Dendritic cell treated with granulocyte-macrophage colony-stimulating factor and Interleukin-4, amounts not matched to agents 40 ng/mL and 50 ng/mL, for 4 days (primary cell): ENCODE data around the gene ATP1A1.

Source experiments
- H3K27ac Mint-ChIP-seq: one replicate; pipeline ENCODE4 v1.8.0; 2022; ENCODE audit warnings: mild to moderate bottlenecking, mixed read lengths
- H3K27me3 Mint-ChIP-seq: one replicate; pipeline ENCODE4 v1.8.0; 2022; ENCODE audit warnings: mild to moderate bottlenecking, mixed read lengths
- H3K36me3 Mint-ChIP-seq: one replicate; pipeline ENCODE4 v1.8.0; 2022; ENCODE audit warnings: low read depth, mixed read lengths
- H3K4me1 Mint-ChIP-seq: one replicate; pipeline ENCODE4 v1.8.0; 2022; ENCODE audit warnings: low read depth, mixed read lengths
- H3K4me3 Mint-ChIP-seq: one replicate; pipeline ENCODE4 v1.8.0; 2022; ENCODE audit warnings: mild to moderate bottlenecking, moderate library complexity, mixed read lengths
- H3K9me3 Mint-ChIP-seq: one replicate; pipeline ENCODE4 v1.8.0; 2022; ENCODE audit warnings: mixed read lengths
- intact Hi-C: fragments of 100-400 bp; cut with micrococcal nuclease; formaldehyde crosslinking; loops from one replicate; pipeline ENCODE4 v1.15.0; 2022

ATP1A1 gene

DNA sequence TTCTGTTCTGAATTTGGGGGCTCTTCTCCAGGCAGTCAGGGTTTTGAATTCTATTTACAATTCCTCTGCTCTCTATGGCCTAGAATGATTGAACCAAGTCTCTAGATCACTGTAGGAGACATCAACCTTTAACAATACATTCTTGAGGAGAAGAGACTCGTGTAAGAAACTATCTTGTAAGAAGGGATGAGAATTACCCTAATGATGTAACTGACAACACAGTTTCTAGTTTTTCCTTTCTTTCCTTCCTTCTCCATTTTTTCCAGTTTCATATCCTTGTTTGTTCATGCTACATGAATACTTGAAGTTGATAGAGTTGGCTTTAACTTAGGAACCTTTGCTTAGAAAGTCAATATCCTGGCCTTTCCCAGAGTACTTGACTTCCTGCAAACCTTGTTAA is 1.3 kb upstream of the ATP1A1 start:
- Mint-ChIP-seq H3K4me1 (peaks cover 45% of the 10 kb centered on the region), H3K27ac (no peak overlapping the region), H3K4me3 (no peak overlapping the region), H3K9me3 (no peaks in the 10 kb centered on the region), H3K27me3 (peaks cover 11% of the 10 kb centered on the region), H3K36me3 (peaks cover 14% of the 10 kb centered on the region)
- intact Hi-C loops, result no loop called here

DNA sequence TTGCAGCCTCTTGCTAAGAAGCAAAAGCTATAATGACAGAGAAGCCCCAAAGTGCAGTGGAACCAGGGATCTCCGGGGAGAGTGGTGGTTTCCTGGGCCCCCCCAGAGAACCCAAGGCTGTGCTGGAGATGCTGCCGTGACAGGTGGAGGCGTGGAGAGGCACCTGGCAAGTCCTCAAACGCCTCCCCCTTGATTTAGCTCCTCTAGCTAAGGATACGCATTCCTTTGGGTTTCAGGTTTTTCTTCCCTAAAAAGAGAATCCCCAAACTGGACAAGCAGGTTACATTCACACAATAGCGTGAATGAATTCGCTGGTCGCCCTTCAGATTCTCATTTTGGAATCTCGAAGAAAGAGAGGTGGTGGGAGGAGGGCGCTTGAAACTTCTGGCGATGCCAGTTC is 853 bp upstream of the ATP1A1 start:
- Mint-ChIP-seq H3K27me3 (peaks cover 11% of the 10 kb centered on the region), H3K4me1 (peaks cover 46% of the 10 kb centered on the region), H3K4me3 (peak overlapping the region; percentile 88), H3K27ac (peak overlapping the region; percentile 94), H3K9me3 (no peaks in the 10 kb centered on the region), H3K36me3 (peaks cover 14% of the 10 kb centered on the region)
- intact Hi-C loops, result no loop called here

DNA sequence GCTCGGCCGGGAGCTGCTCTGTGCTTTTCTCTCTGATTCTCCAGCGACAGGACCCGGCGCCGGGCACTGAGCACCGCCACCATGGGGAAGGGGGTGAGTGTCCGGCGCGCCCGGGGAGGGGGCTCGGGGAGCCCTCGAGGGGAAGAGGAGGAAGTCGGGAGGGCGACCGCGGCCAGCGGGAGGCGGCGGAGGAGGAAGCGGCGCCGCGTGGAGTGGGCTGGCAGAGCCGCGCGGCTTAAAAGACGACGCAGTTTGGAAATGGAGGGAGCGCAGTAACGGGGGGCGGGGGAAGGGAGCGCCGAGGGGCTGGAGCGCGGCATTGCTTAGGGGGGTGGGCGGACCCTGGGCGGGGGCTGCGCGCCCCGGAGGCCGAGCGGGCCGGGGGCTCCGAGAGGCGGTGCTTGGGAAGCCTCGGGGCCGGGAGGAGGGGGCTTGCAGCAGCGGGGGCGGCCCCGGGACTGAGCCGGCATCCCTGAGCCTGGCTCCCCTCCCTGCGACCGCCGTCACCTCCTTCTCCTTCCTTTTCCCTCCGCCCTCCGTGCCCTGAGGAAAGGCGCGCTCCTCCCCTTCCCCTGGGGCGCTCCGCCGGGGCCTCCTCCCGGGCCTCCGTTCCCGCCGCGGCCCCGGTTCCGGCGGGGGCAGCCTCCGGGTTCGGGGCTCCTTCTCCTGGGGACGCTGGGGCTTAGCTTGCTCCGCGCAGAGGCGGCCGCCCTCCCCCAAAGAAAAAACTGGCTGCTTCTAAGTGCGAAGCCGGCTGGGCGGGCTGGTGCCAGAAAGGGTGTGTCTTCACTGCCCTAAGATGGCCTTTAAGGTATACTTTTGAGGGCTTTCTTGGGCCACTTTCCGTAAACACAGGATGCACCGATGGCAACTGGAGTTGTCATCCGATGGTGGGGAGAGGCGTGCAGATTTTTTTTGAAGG is 648 bp downstream of the ATP1A1 start:
- Mint-ChIP-seq H3K36me3 (peaks cover 14% of the 10 kb centered on the region), H3K4me1 (peaks cover 56% of the 10 kb centered on the region), H3K27me3 (peaks cover 8% of the 10 kb centered on the region), H3K9me3 (no peaks in the 10 kb centered on the region), H3K4me3 (peak overlapping the region; percentile 88), H3K27ac (peak overlapping the region; percentile 94)
- intact Hi-C loops, result no loop called here

DNA sequence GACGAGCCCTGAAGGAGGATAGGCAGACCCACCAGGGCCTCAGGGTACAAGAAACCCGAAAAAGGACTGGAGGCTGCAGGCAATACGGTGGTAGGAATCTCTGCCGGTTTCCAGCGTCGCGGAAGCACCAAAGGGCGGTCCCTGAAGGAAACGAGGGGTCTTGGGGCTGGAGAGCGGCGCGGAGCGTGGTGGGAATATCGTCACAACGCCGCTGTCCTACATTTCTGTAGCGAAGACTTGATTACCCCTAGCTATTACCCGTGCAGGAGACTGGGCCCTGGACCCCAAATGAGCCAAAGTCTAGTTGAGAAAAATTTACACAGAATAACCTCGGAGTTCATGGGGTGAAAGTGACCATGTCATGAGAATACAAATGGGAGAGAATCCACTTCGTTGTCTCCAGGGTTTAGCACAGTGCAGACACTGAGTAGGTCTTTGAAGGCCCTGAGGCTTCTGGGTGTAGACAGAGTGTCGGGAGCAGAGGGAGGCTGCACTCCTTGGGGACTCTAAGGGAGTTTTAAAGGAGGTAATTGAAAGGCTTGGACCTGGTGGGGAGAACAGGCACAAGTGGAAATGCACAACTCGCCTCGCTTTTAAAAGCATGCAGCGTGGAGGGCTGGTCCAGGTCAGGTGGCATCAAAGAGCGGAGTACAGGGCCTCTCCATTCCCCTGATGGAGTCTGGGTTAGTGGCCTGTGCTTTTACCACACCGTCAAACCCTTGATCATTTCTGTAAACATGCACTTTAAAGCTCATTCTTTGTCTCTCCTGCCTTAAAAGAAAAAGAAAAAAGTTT is 1.5 kb downstream of the ATP1A1 start:
- H3K27ac Mint-ChIP-seq, result peak overlapping the region; percentile 94
- intact Hi-C loops, result loop anchor here (5.0 kb wide), 1 partner anchor 123 kb away; no protein-coding TSS in a partner anchor
- H3K9me3 Mint-ChIP-seq, result no peaks in the 10 kb centered on the region
- peaks cover 14% of the 10 kb centered on the region for H3K36me3 Mint-ChIP-seq
- peaks cover 64% of the 10 kb centered on the region for H3K4me1 Mint-ChIP-seq
- H3K27me3 Mint-ChIP-seq, result peaks cover 4% of the 10 kb centered on the region
- peak overlapping the region; percentile 88 for H3K4me3 Mint-ChIP-seq

DNA sequence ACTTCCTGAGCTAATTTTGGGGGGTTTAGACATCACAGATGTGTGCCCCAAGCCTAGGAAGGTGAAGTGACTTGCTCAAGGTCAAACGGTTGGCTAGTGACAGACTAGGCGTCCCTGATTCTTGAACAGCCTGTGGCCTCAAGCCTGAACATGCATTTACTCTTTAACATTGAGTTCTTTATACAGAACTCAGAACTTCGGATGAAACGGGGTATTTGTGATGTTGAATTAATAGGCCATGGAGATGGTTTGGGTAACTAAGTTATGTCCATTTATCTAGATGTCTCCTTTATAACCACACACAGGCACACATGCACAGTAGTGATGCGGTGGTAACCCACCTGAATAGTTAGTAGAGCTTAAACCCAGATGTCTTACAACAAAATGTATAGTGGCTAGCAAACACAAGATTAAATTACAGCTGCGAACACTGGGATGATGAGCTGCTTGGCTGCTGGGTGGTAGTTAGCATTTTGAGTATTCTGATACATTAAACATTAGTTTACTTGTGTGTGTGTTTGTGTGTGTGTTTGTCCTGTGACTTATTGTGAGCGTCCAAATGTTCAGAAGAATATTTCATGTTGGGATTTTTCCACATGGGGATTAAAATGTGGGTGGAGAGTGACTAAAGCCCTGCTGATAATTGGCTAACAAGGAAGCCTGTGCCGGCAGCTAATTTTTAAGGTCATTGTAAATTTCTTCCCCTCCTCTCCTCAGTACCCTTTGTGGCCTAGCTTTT is 2.3 kb downstream of the ATP1A1 start:
- intact Hi-C loops, result loop anchor here (5.0 kb wide), 1 partner anchor 122 kb away; no protein-coding TSS in a partner anchor
- Mint-ChIP-seq H3K4me3 (peak overlapping the region; percentile 88), H3K9me3 (no peaks in the 10 kb centered on the region), H3K36me3 (peaks cover 14% of the 10 kb centered on the region), H3K4me1 (peaks cover 68% of the 10 kb centered on the region), H3K27me3 (no peaks in the 10 kb centered on the region), H3K27ac (peak overlapping the region; percentile 94)

DNA sequence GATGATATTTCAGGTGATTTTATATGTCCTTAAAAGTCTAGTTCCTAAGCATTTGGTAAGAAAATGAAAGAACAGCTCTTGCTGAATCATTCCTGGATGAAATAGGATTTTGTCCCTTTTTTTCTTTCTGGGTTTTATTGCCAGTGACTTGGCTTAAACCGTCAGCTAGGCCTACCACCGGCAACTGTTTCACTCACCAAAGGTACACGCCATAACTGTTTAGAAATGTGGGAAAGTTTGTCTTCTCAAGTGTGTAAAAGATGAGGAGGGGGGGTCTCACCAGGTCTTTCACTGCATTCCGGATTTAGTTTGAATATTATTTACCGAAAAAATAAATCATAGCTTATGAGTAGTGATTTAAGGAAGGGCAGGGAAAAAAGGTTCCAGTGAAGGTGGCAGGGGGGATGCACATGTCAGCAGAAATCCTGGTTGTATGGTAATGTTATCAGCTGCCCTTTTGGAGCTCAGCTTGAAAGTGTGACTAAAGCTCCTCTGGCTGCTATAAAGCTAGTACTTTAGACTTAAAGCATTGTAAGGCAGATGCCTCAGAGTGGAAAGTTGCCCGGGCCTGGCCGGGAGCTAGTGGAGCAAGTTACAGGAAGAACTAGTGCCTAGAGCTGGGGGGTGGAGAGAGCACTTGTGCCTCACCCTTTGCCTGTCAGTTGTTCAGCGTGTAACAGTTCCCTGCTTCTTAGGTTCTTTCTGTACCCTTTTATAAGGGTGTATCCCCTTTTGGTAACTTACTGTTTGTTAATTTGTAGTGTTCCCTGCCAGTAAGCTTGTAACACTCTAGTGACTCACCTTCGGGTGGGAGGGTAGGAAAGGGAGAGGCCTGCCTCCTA is 3.1 kb downstream of the ATP1A1 start:
- Mint-ChIP-seq H3K36me3 (peaks cover 14% of the 10 kb centered on the region), H3K27ac (peak overlapping the region; percentile 37), H3K4me1 (peaks cover 76% of the 10 kb centered on the region), H3K4me3 (no peak overlapping the region), H3K27me3 (no peaks in the 10 kb centered on the region), H3K9me3 (no peaks in the 10 kb centered on the region)
- intact Hi-C loops, result loop anchor here (5.0 kb wide), 1 partner anchor 121 kb away; no protein-coding TSS in a partner anchor

DNA sequence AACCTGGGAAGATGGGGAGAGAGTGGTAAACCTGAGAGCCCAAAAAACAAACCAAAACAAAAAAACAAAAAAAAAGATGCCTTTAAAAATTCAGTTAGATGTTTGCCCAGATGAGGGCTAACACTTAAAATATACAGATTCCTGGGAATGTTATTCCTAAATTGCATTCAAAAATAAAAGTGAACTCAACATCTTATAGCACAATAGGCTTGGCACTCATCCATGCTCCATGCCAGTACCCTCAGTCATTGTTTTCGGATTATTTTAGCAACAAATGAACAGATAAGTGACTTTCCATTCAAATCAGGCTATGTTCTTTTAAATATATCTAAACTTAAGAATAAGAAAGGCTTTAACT is 3.7 kb downstream of the ATP1A1 start:
- Mint-ChIP-seq H3K27me3 (no peaks in the 10 kb centered on the region), H3K27ac (peak overlapping the region; percentile 37), H3K4me3 (no peak overlapping the region), H3K4me1 (peaks cover 77% of the 10 kb centered on the region), H3K36me3 (peaks cover 14% of the 10 kb centered on the region), H3K9me3 (no peaks in the 10 kb centered on the region)
- intact Hi-C loops, result loop anchor here (5.0 kb wide), 1 partner anchor 121 kb away; no protein-coding TSS in a partner anchor

DNA sequence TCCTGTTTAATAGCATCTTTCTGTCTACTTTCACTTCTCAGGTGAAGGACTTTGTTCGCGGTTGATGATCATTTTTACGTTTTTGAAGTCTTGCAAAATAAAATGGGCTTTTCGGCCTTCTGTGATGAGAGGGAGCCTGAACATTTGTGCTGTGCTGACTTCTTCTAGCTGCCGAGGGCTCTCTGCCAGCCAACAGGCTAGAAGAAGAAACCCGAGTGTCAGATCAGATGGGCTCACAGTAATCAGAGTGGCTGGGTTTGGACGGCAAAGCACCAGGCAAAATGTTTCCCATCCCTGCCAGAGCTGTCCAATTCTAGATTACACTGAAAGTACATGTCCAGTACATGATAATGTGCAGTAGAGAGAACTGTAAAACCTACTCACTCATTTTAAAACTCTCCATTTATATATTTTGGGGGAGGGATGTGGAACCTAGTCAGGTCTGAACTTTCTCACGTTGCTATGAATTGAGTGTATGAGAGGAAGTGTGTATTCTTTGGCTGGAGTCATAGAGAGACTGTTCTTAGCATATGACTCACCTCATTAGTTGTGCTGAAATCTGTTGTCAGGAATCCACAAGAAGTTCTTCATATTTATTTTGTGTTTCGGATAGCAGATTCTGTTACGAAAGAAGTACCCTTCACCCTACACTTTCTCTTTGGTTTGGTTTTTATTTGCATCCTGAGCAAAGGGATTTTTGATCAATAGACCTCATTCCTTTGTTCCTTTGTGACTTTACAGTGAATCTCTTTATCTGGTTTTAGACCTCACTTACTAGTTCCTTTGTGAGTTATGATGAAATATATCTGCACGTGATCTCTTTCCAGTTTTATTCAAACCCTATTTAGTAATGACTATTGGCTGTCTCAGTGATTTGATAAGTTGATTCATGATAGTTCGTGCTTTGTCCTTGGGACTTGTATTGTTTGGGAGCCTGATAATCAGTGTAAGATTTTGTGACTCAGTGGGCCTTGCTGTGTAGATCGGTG is 4.8 kb downstream of the ATP1A1 start:
- H3K9me3 Mint-ChIP-seq, result no peaks in the 10 kb centered on the region
- H3K27ac Mint-ChIP-seq, result peak overlapping the region; percentile 63
- H3K27me3 Mint-ChIP-seq, result no peaks in the 10 kb centered on the region
- peaks cover 67% of the 10 kb centered on the region for H3K4me1 Mint-ChIP-seq
- H3K36me3 Mint-ChIP-seq, result peaks cover 13% of the 10 kb centered on the region
- peak overlapping the region; percentile 43 for H3K4me3 Mint-ChIP-seq
- intact Hi-C loops, result loop anchor here (5.0 kb wide), 1 partner anchor 119 kb away; no protein-coding TSS in a partner anchor

DNA sequence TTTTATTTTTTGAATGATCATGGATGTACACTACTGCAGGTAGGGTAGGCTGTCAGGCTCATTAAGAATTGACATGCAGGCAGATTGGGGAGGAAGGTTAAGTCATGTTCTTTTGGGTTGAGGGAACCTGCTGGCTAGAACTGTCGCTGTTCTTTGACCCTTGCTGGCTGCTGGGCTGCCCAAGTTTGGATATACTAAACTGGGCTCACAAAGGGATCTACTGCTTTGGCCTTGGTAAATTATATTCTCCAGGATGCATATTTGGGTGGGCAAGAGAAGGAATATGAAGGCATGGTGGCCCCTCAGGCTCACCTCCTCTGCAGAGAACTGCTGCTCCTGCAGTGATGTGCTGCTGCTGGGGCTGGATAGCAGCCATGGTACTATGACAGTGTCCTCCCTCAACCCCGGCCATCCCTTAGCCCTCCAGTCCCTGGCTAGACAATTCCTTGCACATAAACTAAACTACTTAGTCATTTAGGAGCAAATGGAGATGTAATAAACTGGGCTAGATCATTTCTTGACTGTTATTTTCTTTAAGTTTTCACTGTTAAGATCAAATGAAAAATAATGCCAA is 6.1 kb downstream of the ATP1A1 start:
- peaks cover 72% of the 10 kb centered on the region for H3K4me1 Mint-ChIP-seq
- H3K27me3 Mint-ChIP-seq, result no peaks in the 10 kb centered on the region
- no peak overlapping the region for H3K27ac Mint-ChIP-seq
- H3K9me3 Mint-ChIP-seq, result no peaks in the 10 kb centered on the region
- peaks cover 3% of the 10 kb centered on the region for H3K36me3 Mint-ChIP-seq
- no peak overlapping the region for H3K4me3 Mint-ChIP-seq
- intact Hi-C loops, result loop anchor here (5.0 kb wide), 1 partner anchor 118 kb away; no protein-coding TSS in a partner anchor

DNA sequence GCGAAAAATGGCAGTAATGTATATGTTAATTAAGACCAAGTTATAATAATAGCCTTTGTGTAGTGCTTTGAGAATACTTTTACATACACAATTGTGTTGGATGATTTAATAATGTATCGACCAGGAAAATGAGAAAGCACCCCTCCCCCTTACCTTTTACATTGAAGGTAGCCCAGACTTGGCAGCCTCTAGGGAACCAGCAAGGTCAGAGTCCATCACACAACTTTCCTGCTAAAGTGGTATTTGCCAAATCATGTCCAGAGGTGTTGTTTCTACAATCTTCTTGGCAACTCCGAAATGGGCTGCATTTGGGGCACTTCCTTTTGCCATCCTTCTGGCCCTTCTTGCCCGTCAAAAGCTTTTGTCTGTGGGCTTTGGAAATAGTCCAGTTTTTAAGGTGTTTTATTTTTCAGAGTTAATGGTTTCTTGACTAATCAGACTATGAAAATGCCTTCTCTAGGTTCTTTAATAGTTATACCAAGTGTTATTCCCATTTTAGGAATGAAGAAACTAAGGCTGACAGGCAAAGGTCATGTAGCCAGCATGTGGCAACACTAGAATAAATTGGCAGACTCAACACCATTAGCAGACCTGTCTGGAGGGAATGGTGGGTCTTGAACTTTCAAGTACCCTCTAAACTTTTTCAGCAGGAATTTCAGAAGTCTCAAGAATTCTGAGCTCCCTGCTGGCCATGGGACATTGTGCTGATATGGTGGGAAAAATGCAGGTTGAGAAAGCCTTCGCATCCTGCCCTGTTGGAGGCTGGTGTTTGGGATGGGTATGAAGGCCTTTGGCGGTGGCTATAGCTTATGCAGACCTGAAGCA is 6.8 kb downstream of the ATP1A1 start:
- intact Hi-C loops, result loop anchor here (5.0 kb wide), 2 partner anchors 117 to 213 kb away; no protein-coding TSS in a partner anchor
- no peaks in the 10 kb centered on the region for H3K27me3 Mint-ChIP-seq
- H3K4me1 Mint-ChIP-seq, result peaks cover 64% of the 10 kb centered on the region
- H3K36me3 Mint-ChIP-seq, result peaks cover 4% of the 10 kb centered on the region
- no peaks in the 10 kb centered on the region for H3K9me3 Mint-ChIP-seq
- H3K4me3 Mint-ChIP-seq, result no peak overlapping the region
- no peak overlapping the region for H3K27ac Mint-ChIP-seq
